ENCODE results near the gene ELP4.

The ELP4 gene

GRCh38 chr11:31764261-31764660 lies 254.7 kb downstream of the ELP4 start:
- no peak for TF ChIP-seq CTCF (IDR thresholded peaks at IDR 0.05; ENCODE audit: control insufficient read depth, extremely low read depth, insufficient read depth)
- no peak for DNase-seq (ENCODE audit: low read depth)
- no peak overlapping the region for H3K4me3 ChIP-seq (ENCODE audit: low read depth, low read length)

GRCh38 chr11:31764766-31765165 lies 255.2 kb downstream of the ELP4 start:
- H3K4me3 ChIP-seq (ENCODE audit: low read depth, low read length), result no peak overlapping the region
- TF ChIP-seq CTCF (IDR thresholded peaks at IDR 0.05; ENCODE audit: control insufficient read depth, extremely low read depth, insufficient read depth), result no peak
- no peak for DNase-seq (ENCODE audit: low read depth)

DNA sequence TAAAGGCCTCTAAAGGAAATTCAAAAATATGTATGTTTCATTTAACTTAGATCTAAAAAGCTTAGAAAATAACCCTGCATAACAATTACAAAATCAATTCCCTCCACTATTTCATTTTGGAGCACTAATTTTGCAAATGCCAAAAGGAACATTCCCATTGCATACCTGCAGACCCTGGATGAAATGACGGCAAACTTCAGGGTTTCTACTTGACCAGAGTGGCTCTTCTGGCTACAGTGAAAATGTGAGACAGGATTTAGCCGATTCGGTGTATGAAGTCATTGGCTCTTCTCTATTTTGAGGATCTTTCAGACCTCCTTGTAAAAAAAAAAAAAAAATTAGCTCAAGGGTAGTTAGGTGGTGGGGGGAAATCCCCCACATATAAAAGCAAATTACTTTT lies 257.5 kb downstream of the ELP4 start:
- no peak for DNase-seq (ENCODE audit: low read depth)
- no peak for TF ChIP-seq CTCF (IDR thresholded peaks at IDR 0.05; ENCODE audit: control insufficient read depth, extremely low read depth, insufficient read depth)
- no peak overlapping the region for H3K4me3 ChIP-seq (ENCODE audit: low read depth, low read length)

DNA sequence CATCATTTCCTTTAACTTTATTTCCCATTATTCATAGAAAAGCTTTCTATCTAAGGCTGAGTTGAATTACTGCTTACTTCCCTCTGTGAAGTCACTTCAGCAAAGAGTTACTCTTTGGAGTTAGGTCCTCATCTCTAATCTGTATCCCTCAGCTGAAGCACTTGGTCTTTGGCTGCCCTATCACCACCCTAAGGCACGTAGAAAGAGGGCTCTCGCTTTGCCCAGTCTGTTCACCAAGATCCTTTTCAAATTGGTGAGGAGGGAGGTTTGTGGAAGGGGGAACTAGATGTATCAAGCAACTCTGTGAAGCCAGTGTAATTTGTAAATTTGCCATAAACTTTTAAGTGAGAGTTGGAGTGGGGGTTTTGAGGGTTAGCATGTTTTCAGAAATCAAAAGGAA lies 258.1 kb downstream of the ELP4 start:
- no peak for TF ChIP-seq CTCF (IDR thresholded peaks at IDR 0.05; ENCODE audit: control insufficient read depth, extremely low read depth, insufficient read depth)
- no peak for DNase-seq (ENCODE audit: low read depth)
- H3K4me3 ChIP-seq (ENCODE audit: low read depth, low read length), result no peak overlapping the region

DNA sequence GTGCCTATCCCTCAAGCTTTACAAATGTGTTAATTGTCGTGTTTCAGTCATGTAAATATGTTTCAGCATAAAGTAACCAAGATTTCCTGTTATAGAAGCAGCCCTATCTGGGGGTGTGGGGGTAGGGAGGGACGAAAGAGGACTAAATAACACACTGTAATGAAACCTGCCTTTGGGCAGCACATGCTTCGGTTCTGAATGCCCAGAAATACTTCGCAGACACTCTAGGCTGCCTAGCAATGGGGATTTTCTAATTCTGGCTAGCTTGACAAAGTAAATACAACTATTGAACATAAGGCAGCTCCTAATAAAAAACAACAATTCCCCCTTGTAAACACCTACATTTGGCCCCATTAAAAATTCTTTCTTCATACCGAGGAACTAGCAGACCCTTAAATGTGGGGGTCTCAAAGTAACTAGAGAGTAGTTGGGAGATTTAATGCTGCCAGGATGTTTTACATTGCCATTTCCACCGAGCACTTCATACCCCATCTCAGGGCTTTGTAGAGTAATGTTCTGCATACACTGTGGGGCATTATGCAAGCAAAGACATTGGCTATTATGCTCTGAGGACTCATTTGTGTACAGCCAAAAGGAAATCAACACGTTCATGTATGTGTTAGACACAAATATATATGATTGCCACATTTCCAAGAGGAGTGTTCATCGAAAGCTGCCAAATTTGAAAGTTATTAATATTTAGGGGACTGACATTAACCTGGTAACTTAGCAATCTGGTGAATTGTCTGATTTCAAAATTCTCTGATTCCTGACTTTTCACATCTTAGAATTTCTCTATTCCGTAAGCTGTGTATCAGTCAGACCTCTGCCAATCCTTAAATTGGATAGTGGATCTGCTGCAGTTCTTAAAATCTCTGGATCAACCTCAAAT lies 259.4 kb downstream of the ELP4 start:
- no peak for DNase-seq (ENCODE audit: low read depth)
- TF ChIP-seq CTCF (IDR thresholded peaks at IDR 0.05; ENCODE audit: control insufficient read depth, extremely low read depth, insufficient read depth), result no peak
- H3K4me3 ChIP-seq (ENCODE audit: low read depth, low read length), result no peak overlapping the region

- TF ChIP-seq CTCF (IDR thresholded peaks at IDR 0.05; ENCODE audit: control insufficient read depth, extremely low read depth, insufficient read depth), result no peak
- no peak for DNase-seq (ENCODE audit: low read depth)
- H3K4me3 ChIP-seq (ENCODE audit: low read depth, low read length), result no peak overlapping the region
Observed at GRCh38 chr11:31770011-31770700, 260.6 kb downstream of the ELP4 start.
